Activated CD4-positive, alpha-beta T cell treated with anti-CD3 and anti-CD28 coated beads, Interleukin-2, amount 50 U/mL, for 48 hours (primary cell): ENCODE measurements around the gene CLCN7.

ENCODE experiments used
- DNase-seq, 2 experiments: peaks; one replicate each; pipeline ENCODE4 v3.0.0-alpha.2; 2020

Gene CLCN7

DNA sequence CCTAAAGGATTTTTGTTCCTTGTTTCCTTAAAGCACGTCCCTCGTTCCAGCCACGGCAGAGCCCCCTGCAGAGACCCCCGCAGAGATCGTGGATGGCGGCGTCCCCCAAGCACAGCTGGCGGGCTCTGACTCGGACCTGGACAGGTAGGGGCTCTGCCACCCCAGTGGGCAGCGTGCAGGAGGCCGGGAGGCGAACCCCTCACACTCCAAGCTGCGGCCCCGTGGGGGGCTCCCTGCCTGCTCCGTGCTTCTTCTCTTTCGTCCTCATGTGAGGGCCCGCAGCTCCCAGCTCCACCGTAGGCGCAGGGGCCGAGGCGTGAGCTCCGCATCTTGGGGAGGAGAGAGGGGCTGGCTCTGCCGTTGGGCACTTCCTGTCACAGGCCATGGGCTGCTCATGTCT lies 26.8 kb upstream of the CLCN7 start:
- no peak for DNase-seq

- no peak for DNase-seq
Observed at GRCh38 chr16:1500465-1501150, 25.8 kb upstream of the CLCN7 start.

DNA sequence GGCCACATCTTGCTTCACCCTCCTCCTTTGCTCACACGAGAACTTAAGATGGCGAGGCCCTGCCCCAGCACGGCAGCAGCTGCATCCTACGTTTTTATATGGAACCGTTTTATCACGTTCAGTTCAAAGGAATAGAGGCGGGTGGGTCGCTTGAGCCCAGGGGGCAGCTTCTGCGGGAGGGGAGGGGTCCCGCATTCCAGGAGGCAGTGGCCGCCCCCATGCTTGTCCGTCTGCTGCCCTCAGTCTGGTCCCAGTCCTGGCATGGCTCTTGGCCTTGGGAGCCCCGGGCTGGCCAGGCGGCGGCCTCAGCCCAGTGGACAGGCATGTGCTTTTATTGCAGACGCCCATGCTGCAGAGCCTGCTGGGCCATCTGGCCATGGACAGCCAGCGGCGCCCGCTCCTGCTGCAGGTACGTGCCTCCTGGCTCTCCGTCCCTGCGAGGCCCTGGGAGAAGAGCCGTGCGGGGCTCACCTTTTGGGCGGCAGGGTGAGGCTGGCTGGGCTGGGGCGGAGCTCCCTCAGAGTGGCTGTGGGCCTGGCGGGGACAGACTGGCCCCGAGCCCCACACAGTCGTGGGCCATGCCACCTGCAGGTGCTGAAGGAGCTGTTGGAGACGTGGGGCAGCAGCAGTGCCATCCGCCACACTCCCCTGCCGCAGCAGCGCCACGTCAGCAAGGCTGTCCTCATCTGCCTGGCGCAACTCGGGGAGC lies 25.1 kb upstream of the CLCN7 start:
- no peak for DNase-seq

DNA sequence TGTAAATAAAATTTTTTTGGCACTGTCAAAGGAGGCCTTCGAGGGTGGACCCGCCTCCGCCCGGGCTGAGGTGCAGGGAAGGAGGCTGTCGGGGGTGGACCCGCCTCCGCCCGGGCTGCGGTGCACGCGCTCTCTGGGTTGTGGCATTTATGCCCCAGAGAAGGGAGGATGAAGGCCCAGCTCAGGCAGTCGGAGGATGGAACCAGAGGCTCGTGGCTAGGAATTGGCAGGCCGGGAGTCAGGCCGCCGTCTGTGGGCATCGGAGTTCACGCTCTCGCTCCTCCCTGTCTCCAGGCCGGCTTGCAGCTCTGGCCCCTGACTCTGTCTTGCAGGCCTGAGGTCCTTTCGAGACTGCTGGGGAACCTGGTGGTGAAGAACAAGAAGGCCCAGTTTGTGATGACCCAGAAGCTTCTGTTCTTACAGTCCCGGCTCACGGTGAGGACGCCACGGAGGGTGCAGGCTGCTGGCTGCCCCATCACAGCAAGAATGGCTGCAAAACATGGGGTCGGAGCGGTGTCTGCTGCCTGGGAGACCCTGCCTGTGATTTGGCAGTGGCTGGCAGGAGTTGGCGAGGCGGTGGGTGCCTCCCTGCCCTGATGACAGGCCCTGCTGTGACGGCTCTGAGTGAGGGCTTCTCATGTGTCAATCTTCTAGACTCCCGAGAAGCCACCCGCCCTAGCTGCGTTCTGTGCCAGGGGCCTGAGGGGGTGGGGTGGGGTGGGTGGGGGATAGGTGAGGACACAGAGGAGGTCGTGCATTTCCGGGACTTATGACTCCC lies 24.3 kb upstream of the CLCN7 start:
- no peak for DNase-seq

DNA sequence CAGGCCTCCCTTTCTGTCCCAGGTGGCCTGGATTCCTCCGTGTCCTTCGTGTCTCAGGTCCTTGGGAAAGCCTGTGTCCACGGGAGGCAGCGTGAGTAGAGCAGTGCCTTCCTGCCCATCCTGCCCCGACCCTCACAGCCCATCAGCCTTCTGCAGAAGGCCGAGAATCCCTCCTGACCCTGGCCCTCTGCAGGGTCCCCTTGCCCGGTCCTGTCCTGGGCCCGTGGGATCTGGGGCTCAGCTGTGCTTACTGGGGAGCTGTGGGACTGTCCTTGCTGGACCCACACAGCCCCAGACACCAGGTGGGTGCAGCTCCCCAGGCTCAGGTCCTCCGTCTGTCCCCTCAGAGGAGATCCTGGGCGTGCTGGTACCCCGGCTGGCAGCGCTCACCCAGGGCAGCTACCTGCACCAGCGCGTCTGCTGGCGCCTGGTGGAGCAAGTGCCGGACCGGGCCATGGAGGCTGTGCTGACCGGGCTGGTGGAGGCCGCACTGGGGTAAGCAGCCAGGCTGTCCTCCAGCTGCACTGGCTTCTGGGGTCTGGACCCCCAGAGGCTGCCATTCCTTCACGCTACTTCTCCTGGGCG lies 22.3 kb upstream of the CLCN7 start:
- no peak for DNase-seq

DNA sequence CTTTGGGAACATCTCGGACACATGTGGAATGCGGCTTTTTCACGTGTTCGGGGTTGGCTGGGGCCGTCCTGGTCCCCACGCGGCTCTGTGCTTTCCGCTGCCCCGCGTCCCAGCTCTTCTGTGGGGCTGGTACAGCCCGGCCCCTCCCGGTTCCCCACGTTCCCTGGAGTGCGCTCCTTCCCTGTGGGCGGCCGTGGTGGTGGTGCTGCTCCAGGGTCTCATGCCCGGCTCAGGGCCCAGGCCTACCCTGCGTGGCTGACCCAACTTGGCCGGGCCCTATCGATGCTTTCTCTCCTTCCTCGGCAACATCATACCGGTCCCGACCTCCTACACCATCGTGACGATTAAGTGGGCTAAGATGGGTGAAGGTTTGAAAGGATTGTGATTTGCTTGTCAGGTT lies 21.6 kb upstream of the CLCN7 start:
- no peak for DNase-seq

DNA sequence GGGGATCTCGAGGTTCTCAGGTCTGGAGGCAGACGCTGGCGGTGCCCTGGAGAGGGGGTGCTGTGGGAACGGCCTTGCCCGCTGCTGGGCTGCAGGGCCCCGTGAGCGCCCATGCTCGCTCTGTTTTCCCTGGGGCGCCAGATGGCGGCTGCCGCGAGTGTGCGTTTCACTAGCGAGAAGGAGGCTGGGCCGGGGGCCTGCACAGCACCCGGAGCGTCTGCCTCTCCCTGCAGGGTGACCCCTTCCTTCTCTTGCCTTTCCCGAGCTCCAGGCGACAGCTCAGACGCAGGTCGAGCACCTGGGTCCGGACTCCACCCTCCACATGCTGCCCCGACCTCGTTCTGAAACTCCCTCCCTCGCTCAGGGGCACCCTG lies 21.0 kb upstream of the CLCN7 start:
- DNase-seq = no peak

DNA sequence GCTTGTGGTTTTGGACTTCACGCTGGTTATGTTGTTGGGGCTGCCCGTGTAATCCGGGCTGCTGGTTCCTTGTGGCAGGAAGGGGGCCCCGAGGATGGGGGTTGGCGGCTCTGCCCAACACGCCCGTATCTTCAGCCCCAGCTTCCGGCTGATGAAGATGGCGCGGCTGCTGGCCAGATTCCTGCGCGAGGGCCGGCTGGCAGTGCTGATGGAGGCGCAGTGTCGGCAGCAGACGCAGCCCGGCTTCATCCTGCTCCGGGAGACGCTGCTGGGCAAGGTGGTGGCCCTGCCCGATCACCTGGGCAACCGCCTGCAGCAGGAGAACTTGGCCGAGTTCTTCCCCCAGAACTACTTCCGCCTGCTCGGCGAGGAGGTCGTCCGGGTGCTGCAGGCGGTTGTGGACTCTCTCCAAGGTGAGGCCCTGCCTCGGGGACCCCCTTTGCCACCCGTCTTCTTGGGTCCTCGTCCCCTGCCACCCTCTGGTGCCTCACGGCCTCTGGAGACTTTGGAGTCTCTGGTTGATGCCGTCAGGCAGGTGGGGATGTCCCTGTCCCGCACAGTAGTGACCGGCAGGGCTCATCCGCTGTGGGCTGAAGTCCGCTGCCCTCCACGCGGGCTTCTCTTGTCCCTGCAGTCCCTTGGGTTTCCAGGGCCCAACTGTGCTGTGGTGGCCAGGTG lies 20.5 kb upstream of the CLCN7 start:
- DNase-seq = no peak

- no peak for DNase-seq
Observed at GRCh38 chr16:1494711-1495110, 19.9 kb upstream of the CLCN7 start.

DNA sequence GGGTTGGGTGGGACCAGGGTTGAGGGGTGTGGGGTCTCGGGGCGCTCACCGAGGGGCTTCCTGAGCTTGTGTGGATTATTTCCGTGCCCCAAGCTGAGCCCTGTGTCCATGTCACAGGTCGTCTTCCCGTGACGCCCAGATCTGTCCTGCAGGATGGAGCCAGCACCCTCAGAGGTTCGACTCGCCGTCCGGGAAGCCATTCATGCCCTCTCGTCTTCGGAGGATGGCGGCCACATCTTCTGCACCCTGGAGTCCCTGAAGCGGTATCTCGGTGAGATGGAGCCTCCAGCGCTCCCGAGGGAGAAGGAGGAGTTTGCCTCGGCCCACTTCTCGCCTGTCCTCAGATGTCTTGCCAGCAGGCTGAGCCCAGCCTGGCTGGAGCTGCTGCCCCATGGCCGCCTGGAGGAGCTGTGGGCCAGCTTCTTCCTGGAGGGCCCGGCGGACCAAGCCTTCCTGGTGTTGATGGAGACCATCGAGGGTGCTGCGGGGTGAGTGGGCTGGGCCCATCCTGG lies 19.4 kb upstream of the CLCN7 start:
- DNase-seq = peak in 1 of 2 experiments; percentile 11

DNA sequence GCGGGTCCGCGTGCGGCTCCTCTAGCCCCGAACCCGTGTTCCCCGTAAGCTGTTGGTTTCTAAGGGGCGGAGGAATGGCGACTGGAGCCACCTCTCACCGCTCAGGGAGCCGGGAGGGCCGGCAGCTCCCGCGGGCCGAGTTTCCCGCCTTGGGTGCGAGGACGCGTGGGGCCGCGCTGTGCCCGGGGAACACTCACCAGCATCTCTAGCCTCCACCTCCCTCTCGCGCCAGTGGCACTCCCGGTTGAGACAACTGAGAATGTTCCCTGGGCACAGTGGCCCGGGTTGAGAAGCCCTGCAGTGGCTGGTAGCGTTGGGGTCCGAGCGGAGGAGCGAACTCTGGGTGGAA lies 18.9 kb upstream of the CLCN7 start:
- peak in 1 of 2 experiments; percentile 33 for DNase-seq

DNA sequence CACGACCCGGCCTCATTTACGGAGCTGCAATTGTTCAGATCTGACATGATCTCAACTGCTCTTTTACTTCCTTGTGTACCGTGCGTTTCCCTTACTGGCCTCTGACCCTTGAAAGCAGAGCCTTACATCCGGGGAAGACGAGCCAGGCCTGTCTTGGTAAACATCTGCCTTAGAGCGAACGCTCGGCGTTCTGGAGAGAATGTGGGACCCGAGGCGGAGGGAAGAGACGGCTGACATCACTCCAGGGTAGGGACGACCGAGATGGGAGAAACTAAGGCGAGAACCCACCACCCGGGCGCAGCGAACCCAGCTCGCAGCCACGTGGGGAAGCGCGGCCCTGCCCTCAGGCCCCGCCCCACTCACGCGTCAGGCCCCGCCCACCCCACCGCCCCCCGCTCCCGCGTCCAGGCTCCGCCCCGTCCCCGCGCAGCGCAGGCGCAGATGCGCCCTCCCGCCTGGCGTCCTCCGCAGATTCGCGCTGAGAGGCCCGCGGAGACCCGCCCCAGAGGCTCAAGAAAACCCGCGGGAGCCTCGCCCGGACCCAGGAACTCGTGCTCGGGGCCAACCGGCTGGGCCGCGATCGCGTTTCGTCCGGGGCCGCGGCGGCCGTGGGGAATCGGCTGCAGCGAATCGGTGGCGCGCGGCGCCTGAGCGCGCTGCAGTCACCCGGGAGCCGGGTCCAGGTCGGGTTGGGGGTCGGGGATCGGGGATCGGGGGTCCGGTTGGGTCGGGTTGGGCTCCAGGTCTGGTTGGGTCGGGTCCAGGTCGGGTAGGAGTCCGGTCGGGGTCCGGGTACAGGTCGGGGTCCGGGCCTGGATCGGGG lies 18.3 kb upstream of the CLCN7 start, which contains the start of gene TELO2:
Gene TELO2, plus strand, starts transcription at position 438 of the 823 bp plus-strand sequence. CDS start 922 bp downstream, outside the sequence.
- peak; percentile 85 for DNase-seq

DNA sequence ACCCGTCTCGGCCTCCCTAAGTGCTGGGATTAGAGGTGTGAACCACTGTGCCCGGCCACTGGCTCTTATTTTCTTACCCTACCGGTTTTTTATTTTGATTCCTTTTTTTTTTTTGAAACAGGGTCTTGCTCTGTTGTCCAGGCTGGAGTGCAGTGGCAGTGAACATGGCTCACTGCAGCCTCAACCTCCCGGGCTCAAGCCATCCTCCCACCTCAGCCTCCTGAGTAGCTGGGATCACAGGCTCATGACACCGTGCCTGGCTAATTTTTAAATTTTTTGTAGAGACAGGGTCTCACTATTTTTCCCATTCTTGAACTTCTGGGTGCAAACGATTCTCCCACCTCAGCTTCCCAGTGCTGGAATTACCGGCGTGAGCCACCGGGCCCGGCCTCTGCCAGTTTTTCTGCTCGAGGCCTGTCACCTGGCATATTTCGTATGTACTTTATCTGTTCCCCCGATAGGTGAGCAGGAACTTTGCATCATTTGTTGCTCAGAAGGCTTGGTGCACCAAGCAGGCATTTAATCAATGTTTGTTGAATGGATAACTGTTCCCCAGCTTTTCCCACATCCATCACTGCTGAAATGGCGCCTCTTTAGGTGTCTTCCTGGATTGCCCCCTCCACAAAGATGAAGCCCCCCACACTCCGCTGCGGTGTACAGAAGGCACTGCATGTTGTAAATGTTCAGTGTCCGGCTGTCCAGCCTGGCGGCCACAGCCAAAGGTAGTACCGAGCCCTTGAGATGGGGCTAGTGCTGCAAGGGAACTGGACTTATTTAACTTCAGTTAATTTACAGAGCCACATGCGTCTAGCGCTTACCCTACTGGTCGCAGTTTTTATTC lies 17.5 kb upstream of the CLCN7 start:
- peak in 1 of 2 experiments; percentile 17 for DNase-seq

- no peak for DNase-seq
Observed at GRCh38 chr16:1491327-1491726, 16.5 kb upstream of the CLCN7 start.

DNA sequence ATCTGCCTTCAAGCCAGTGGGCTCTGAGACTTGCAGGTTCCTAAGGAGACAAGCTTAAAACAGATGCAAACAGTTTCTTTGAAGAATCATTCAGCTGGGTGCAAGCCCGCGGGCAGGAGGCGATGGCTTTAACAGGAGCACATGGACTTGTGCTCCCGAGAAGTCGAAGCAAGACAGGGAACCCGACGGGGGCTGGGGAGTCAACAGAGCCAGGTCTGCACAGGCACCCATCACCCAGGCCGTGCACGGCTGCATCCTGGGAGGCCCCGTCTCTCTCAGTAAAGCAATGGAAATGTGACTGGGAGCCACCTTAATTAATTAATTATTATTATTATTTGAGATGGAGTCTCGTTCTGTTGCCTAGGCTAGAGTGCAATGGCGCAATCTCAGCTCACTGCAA lies 14.2 kb upstream of the CLCN7 start:
- DNase-seq = no peak

DNA sequence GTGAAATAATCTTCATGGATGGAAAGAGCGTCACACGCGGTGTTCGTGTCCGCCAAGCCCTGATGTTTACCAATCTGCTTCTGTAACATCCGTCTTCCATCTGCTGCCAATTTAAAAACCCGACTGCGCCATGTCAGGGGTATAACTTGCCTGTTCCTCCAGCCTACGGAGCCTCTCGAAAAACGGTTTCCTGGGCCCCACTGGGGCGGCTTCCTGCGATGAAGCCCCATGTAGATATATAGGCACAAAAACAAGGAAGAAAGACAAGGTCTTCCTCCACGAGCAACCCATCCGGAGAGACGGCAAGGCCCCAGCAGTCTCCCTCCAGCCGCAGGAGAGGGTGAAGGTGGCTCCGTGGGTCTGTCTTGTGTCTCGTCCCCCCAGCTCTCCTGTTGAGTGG lies 13.8 kb upstream of the CLCN7 start, which contains the start of gene PTX4:
Gene PTX4, minus strand, starts transcription at position 326 of the 400 bp plus-strand sequence. Its CDS starts 35 bp downstream, at position 291.
- DNase-seq = no peak

DNA sequence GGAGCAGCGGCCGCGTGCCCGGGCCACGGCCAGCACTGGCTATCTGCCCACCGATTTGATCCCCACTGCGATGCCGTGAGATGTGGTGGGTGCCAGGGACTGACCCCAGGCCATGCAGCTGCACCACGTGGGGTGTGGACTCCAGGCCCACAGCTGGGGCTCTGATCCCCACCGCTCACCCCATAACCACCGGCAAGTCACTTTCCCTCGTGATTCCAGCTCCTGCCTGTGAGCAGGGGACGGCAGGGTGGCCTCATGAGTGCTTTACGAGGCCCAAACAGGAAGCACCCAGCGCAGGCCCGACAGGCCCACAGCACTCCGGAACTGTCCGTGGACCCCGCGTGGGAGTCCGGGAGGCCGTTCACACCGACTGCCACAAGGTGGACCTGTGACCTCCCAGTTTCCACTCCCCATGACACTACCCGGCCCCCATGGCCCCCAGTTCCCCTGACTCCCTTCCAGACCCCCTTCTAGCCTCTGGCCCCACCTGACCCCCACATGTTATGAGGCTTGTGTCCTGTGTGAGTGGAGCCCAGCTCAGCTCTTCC lies 13.3 kb upstream of the CLCN7 start:
- no peak for DNase-seq

- no peak for DNase-seq
Observed at GRCh38 chr16:1487395-1488053, 12.7 kb upstream of the CLCN7 start.

- no peak for DNase-seq
Observed at GRCh38 chr16:1486551-1487390, 11.9 kb upstream of the CLCN7 start.
